HG03354 (cell line): Measurements from ENCODE around the gene HIPK2.
"Not testable (repeated sequence)": the region's sequence is repeated elsewhere in the genome, so short reads cannot be mapped to it uniquely, and the experiment has no call there.

Source experiments
- ATAC-seq: cut with Tn5 transposase; IDR thresholded peaks from one replicate; pipeline ENCODE4 v1.9.1; 2021; ENCODE audit warnings: mild to moderate bottlenecking; ENCODE audit not compliant: unreplicated experiment, poor library complexity, severe bottlenecking

HIPK2 gene

DNA sequence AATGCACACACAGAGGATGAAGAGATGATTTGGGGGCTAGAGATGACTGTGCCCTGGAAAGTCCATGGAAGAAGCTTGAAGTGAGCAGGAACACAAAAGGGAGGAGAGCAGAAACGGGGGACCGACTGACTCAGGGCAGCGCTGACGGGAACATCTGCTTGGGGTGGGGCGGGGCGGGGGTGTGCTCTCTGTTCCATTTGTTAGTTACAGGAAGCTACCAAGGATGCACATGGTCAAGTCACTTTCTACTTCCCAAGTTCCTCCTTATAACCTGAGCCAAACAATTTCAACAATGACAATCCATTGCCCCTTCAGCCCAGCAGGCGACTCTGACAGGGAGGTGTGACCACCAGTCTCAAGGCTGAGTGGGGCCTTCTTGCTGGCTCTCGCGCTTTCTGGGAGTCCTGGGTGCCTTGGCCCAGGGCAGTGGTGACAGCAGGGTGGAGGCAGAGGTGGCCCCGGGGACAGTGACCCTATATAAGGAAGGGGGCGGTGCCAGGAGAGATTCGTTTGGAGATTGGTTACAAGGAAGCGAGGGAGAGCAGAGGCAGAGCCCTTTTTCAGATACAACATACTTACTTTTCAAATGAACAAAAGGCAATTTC, 214.7 kb downstream of the HIPK2 start:
- ATAC-seq = no peak

GRCh38 chr7:139562491-139562890, 215.3 kb downstream of the HIPK2 start:
- no peak for ATAC-seq

DNA sequence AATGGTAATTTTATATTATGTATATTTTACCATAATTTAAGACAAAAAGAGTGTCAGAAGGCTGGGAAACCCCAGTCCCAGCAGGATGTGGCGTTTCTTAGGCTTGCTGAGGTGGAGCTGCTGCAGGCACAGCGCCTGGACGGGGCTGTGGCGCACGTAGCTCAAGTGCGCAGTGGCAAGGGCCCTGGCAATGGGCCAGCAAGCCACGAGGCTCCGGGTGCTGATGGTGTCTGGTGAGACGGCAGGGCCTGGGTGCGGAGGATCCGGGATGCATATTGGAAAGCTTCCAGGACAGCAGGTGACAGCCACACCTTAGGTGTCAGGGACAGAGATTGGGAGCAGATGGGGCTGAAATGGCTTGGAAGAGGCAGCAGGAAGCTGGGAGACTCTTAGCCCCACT, 217.1 kb downstream of the HIPK2 start:
- no peak for ATAC-seq

- ATAC-seq = no peak
These were observed 217.6 kb downstream of the HIPK2 start for GRCh38 chr7:139560199-139560598.

DNA sequence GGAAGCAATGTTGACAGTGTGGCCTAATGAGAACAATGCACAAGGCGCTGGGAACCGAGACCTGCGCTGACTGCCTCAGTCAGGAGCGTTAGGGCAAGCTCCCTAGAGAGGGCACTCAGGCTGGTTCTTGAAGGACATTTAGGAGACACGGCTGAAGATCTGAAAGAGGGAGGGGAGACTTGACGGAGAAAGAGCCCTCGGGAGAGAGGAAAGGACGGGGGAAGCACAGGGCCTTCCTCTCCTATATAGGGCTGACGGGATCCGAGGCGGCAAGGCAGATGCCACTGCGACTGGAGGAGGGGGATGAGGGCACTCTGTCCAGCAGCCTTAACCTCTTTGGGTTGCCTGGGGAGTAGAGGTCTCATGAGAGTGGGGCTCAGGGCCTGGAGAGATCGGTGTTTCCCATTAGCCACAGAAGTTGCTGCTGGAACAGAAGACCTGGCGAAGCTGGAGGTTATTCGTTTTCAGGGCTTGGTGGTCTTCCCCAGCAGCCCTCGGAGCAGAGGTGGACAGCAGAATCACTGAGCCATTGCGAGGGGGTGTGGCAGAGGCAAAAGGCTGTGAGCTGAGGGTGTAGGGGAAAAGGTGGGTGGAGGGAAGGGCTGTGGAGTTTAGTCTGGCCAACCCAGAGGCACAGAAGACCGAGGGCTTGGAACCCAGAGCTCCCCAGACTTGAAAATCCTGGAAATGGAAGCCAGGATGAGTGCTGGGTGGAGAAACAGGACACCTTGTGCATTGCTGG, 218.3 kb downstream of the HIPK2 start:
- ATAC-seq = no peak

DNA sequence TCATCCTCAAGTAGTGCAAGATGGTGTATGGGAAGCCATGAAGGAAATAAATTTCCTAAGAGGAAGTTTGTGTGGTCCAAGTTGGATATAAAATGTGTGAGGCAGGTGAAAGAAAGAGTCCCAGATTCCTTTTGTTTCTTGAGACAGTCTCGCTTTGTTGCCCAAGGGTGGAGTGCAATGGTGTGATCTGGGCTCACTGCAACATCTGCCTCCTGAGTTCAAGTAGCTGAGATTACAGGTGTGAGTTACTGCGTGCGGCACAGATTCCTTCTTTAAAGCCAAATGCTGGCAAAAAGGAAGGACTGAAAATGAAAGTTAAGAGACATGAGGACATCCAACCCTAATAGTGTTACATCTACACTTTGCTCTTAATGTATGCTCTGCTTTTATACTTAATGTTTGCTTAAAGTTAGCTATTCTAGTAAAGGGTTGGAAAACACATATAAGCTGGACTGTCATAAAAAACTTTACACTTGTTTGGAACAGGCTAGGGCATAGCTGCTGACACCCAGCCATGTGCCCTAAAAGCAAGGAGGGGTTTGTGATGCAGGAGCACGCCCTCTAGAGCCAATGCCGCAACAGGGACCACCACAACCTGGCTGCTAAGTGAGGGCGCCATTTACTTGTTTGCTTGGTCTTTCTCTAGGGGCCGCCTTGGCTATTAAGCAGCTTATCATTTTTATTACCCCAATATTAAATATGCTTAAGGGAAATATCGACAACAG, 219.8 kb downstream of the HIPK2 start:
- no peak for ATAC-seq

GRCh38 chr7:139553991-139554700, 223.7 kb downstream of the HIPK2 start:
- ATAC-seq = not testable (repeated sequence)

DNA sequence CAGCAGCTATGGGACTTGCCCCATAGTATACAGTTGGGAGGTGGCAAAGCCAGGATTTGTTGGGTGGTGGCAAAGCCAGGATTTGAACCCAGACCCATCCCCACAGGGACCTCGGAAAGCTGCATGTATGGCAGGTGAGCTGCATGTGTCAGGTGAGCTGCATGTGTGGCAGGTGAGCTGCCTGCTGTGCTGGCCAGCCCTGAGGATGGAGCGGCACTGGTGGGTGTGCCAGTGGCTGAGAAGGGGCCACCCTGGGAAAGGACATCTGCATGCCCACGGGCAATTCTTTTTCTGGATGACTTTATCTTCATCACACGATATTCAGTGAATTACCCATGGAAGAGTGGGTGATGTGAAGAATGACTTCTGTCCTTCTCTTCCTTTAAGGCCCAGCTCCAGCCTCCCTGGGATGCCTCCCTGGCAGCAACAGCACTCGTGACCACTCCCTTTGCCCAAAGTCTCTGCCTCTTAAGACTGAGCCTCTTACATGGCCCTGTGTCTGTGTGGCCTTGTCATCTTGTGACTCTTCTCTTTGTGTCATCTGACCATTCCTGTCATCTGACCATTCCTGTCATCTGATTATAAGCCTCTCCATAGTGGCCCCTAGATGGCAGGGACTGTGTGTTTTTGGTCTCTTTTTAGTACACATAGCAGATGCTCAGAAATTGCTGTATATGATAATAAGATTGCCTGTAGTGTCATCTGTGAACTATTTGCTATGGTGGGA, 229.3 kb downstream of the HIPK2 start:
- no peak for ATAC-seq

- ATAC-seq = no peak
These were observed 233.2 kb downstream of the HIPK2 start for GRCh38 chr7:139544645-139545044.

- no peak for ATAC-seq
These were observed 233.8 kb downstream of the HIPK2 start for GRCh38 chr7:139543801-139544603.

DNA sequence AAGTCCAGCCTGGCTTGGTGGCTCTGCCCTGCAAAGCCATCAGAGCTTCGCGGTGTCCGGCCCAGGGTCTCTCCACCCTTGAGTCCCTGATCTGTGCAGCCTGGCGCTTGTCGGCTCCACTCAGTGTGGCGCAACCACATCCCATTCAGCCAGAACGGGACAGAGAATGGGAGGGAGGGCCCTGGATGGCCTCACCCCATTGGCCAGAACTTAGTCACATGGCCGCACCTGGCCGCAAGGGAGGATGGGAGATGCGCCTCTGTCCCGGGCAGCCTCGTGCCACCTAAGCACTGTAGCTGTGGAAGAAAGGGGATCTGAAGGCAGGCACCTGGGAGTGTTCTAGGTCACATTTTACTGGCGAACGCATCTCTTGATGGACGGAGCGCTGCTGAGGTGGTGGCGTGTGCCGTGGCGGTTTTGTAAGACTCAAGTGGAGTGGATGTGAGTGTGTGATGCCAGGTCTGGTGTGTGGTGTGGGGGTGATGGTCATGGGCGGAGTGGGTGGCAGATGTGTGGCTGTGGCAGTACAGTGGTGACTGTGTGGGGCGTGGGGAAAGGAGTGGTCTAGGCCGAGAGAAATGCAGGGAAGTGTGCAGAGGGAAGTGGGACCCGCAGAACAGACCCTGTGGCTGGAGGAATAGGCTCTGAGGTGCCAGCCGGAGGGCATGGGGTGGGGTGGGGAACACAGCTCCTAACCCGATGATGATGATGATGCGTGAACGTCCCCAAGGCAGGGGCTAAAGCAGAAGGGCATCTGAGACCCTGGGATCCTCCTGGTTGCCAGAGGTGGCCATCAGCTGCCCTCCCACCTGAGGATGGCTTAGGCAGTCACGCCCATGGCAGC, 235.3 kb downstream of the HIPK2 start:
- ATAC-seq = no peak

GRCh38 chr7:139541600-139542307, 236.0 kb downstream of the HIPK2 start:
- ATAC-seq = no peak

GRCh38 chr7:139540203-139540602, 237.6 kb downstream of the HIPK2 start:
- ATAC-seq = no peak

DNA sequence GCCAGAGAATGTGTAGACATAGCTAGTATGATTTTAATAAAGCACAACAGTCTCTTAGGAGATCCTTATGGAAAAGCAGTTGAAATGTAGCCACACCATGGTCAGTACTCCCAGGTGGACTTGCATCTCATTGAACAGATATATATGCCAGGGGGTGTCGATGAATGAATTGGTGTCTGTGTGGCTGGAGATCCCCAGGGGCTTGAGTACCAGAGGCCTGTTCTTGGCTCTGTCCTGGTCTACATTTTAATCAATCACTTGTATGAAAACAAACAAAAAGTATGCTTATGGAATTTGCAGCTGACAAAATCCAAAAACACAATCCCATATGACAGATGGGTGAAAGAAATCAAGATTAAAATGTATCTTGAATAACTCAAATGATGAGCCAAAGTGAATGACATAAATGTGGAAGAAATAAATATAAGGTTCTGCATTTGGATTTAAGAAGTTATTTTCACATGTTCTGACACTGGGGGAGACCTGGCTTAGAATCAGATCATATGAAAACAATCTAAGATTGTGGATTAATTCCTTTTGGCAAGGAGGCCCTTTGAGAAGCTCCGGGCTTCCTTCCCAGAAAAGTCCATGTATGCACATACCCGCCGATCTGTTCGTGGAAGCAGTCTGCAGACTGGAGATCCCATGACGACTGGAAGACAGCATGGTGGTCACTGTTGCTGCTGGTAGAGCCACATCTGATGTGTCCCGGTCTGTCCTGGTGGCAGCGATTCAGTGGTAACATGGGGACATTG, 238.7 kb downstream of the HIPK2 start:
- no peak for ATAC-seq

DNA sequence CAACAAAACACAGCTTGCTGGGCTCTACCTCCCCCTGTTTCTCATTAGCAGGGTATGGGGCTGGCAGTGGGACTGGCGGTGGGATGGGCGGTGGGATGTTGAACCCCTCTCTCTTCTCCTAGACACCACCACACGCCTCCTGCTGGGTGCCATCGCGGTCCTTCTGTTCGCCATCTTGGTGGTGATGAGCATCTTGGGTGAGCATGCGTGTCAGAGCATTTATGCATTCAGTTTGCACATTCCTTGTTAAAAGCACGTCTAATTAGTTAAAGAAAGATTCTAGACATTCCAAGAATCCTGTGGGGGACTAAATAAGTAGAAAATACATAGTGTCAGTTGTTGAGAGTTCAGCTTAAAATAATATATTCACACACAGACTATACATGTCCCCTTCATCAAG, 241.6 kb downstream of the HIPK2 start:
- ATAC-seq = no peak

GRCh38 chr7:139534966-139535651, 242.7 kb downstream of the HIPK2 start:
- ATAC-seq = no peak
